GM19395 (cell line): ENCODE data around the gene OR51A7.
"Not testable (repeated sequence)": the region's sequence is repeated elsewhere in the genome, so short reads cannot be mapped to it uniquely, and the experiment has no call there.

Source experiments
- ATAC-seq: cut with Tn5 transposase; IDR thresholded peaks from one replicate; pipeline ENCODE4 v1.9.1; 2021; ENCODE audit warnings: mild to moderate bottlenecking, moderate library complexity; ENCODE audit not compliant: unreplicated experiment

Gene OR51A7

DNA sequence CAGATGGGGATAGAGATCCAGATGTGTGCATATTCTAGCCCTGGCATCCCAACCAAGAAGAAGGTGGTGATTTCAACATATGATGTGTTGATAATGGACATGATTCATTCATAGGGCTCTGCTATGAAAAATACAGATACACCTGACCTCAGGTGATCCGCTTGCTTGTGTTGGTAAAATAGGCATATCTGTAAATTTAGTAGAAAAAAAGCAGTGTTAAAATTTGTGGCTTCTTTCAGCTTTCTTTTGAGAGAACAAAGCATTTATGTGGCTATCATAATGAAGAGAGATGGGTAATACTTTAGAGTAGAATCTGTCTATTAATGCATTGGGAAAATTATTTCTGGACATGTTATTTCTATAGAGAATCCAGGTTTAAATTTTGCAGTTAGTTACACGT is 52.0 kb downstream of the OR51A7 start, which contains the start of gene OR51A2:
TSS of gene OR51A2 (minus strand) at position 101 of the 400 bp plus-strand sequence. CDS start at position 101, 0 bp downstream.
- ATAC-seq = not testable (repeated sequence)

DNA sequence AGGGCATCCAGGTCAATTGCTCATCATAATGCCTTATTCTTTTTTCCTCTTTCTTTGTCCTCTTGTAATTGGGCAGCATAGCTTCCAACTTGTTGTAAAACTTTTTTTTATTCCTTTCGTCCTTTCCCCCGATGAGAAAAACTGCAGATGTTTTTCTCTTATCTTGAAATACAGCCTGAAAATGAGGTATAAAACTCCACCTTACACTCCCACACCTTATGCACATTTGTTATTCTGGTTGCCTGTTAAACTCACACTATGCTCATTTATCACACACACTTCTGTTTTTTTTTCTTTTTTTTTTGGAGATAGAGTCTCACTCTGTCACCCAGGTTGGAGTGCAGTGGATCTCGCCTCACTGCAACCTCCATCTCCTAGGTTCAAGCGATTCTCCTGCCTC is 53.8 kb downstream of the OR51A7 start:
- no peak for ATAC-seq
